CD4-positive, alpha-beta memory T cell (primary cell): ENCODE measurements around the gene METTL24. TPM values are rescaled to one million over a fixed set of nuclear protein-coding genes. Genes with fewer than 3 reads are reported as not detected.
"Not testable (repeated sequence)": the region's sequence is repeated elsewhere in the genome, so short reads cannot be mapped to it uniquely, and the experiment has no call there.

Experiments used
- CTCF ChIA-PET: fragments of 350-600 bp; sonication (Branson Sonifier 250); formaldehyde crosslinking; loops from one replicate; lab custom pipeline; 2021; ENCODE audit warnings: inconsistent platforms; ENCODE audit not compliant: partially characterized antibody; lab: Charles Lee
- POLR2A ChIA-PET: fragments of 350-600 bp; sonication (Branson Sonifier 250); formaldehyde crosslinking; loops from one replicate; lab custom pipeline; 2021; ENCODE audit not compliant: partially characterized antibody; lab: Charles Lee
- DNase-seq, 5 donors: peaks; one replicate each; pipeline versions ENCODE4 v3.0.0 to v3.0.0-alpha.2; 2020 to 2022; ENCODE audit warnings: mixed read lengths in 1 of 5
- H3K27ac ChIP-seq: one replicate; pipeline ENCODE4 v1.7.0; 2013; ENCODE audit warnings: low read depth, low read length
- H3K27me3 ChIP-seq: 2 replicates; pipeline ENCODE4 v1.7.0; 2013; ENCODE audit warnings: mild to moderate bottlenecking, low read length, moderate library complexity; ENCODE audit not compliant: insufficient read depth
- H3K36me3 ChIP-seq: 2 replicates; pipeline ENCODE4 v1.7.0; 2013; ENCODE audit warnings: mild to moderate bottlenecking, low read length, moderate library complexity; ENCODE audit not compliant: insufficient read depth
- H3K4me1 ChIP-seq: 2 replicates; pipeline ENCODE4 v1.7.0; 2013; ENCODE audit warnings: mild to moderate bottlenecking, low read length, moderate library complexity; ENCODE audit not compliant: insufficient read depth
- H3K4me3 ChIP-seq, 2 donors: one replicate each; pipeline ENCODE4 v1.7.0; 2013; ENCODE audit warnings: low read length in 2 of 2, mild to moderate bottlenecking in 1 of 2
- H3K9me3 ChIP-seq, 2 donors: one replicate each; pipeline ENCODE4 v1.7.0; 2013; ENCODE audit warnings: low read length in 2 of 2, control low read depth in 1 of 2; ENCODE audit not compliant: control insufficient read depth in 1 of 2
- H3K27ac Mint-ChIP-seq, 7 donors: one replicate each; pipeline ENCODE4 v1.8.0; 2020 to 2021; ENCODE audit warnings: mixed read lengths in 7 of 7, mild to moderate bottlenecking in 6 of 7, inconsistent platforms in 3 of 7, moderate library complexity in 3 of 7
- H3K27me3 Mint-ChIP-seq, 2 donors: one replicate each; pipeline ENCODE4 v1.8.0; 2020 to 2021; ENCODE audit warnings: mixed read lengths in 2 of 2
- H3K36me3 Mint-ChIP-seq, 2 donors: one replicate each; pipeline ENCODE4 v1.8.0; 2020 to 2021; ENCODE audit warnings: mixed read lengths in 2 of 2, inconsistent platforms in 1 of 2, mild to moderate bottlenecking in 1 of 2
- H3K4me1 Mint-ChIP-seq, 4 donors: one replicate each; pipeline ENCODE4 v1.8.0; 2020 to 2021; ENCODE audit warnings: mixed read lengths in 4 of 4, mild to moderate bottlenecking in 1 of 4
- H3K4me3 Mint-ChIP-seq, 8 donors: one replicate each; pipeline ENCODE4 v1.8.0; 2020 to 2021; ENCODE audit warnings: mixed read lengths in 8 of 8, mild to moderate bottlenecking in 7 of 8, moderate library complexity in 6 of 8, inconsistent platforms in 3 of 8
- H3K9me3 Mint-ChIP-seq, 8 donors: one replicate each; pipeline ENCODE4 v1.8.0; 2020 to 2021; ENCODE audit warnings: mixed read lengths in 8 of 8, mild to moderate bottlenecking in 5 of 8, inconsistent platforms in 3 of 8, moderate library complexity in 1 of 8
- intact Hi-C: fragments of 100-400 bp; cut with micrococcal nuclease; formaldehyde crosslinking; loops from one replicate; pipeline ENCODE4 v1.15.1; 2023
- polyA plus RNA-seq, 2 donors: library from polyadenylated mRNA; unstranded; fragments of 300-500 nt; fragmentation: Illumina TruSeq; gene quantifications; one replicate each; pipeline ENCODE4 v1.2.3, GENCODE V29; 2021
- total RNA-seq, 2 experiments: library from RNA; stranded (reverse); gene quantifications; one replicate each; pipeline ENCODE4 v1.2.3, GENCODE V29; 2021

METTL24 gene
- total and polyA plus RNA-seq, 4 experiments from 2014 or later = 0.29 to 0.69 (median 0.39) TPM; not detected in 1

- ChIA-PET POLR2A (no interaction called here), CTCF (interaction anchor here (0.9 to 1.3 kb wide), 3 partner anchors 11 to 37 kb away, joined by 3 read pairs; no protein-coding TSS in a partner anchor)
- intact Hi-C loops = no loop called here
- Mint-ChIP-seq H3K9me3 (peaks cover 0 to 8% (median 0%) of the 10 kb centered on the region in 8 donors), H3K36me3 (no peaks in the 10 kb centered on the region), H3K27ac (no peak overlapping the region), H3K4me1 (peaks cover 7 to 13% (median 10%) of the 10 kb centered on the region in 4 donors), H3K4me3 (no peak overlapping the region), H3K27me3 (peaks cover 34 to 44% of the 10 kb centered on the region in 2 donors)
- DNase-seq = no peak
- H3K27me3 ChIP-seq = peaks cover 7% of the 10 kb centered on the region
- no peaks in the 10 kb centered on the region for H3K4me1 ChIP-seq
- no peak overlapping the region for H3K4me3 ChIP-seq
- H3K36me3 ChIP-seq = no peaks in the 10 kb centered on the region
- no peak overlapping the region for H3K27ac ChIP-seq
- H3K9me3 ChIP-seq = no peaks in the 10 kb centered on the region
These were observed 3.1 kb downstream of the METTL24 start for GRCh38 chr6:110355022-110355421.

- ChIA-PET CTCF (interaction anchor here (0.9 to 1.3 kb wide), 3 partner anchors 11 to 38 kb away, joined by 3 read pairs; no protein-coding TSS in a partner anchor), POLR2A (no interaction called here)
- peaks cover 6% of the 10 kb centered on the region for H3K27me3 ChIP-seq
- H3K4me3 ChIP-seq = no peak overlapping the region
- Mint-ChIP-seq H3K4me3 (no peak overlapping the region), H3K4me1 (peaks cover 7 to 13% (median 10%) of the 10 kb centered on the region in 4 donors), H3K27ac (no peak overlapping the region), H3K27me3 (peaks cover 31 to 41% of the 10 kb centered on the region in 2 donors), H3K9me3 (peaks cover 0 to 8% (median 0%) of the 10 kb centered on the region in 8 donors), H3K36me3 (no peaks in the 10 kb centered on the region)
- intact Hi-C loops = no loop called here
- no peak for DNase-seq
- H3K36me3 ChIP-seq = no peaks in the 10 kb centered on the region
- H3K9me3 ChIP-seq = no peaks in the 10 kb centered on the region
- H3K27ac ChIP-seq = no peak overlapping the region
- H3K4me1 ChIP-seq = no peaks in the 10 kb centered on the region
These were observed 4.0 kb downstream of the METTL24 start for GRCh38 chr6:110354153-110354552.

GRCh38 chr6:110353457-110354001, 4.6 kb downstream of the METTL24 start:
- intact Hi-C loops = no loop called here
- Mint-ChIP-seq H3K27me3 (peaks cover 24 to 37% of the 10 kb centered on the region in 2 donors), H3K27ac (no peak overlapping the region), H3K4me3 (peak overlapping the region in 1 of 8 donors; percentile 5), H3K36me3 (no peaks in the 10 kb centered on the region), H3K4me1 (peaks cover 7 to 13% (median 10%) of the 10 kb centered on the region in 4 donors), H3K9me3 (peaks cover 0 to 4% (median 0%) of the 10 kb centered on the region in 8 donors)
- CTCF ChIA-PET = no interaction called here
- POLR2A ChIA-PET = no interaction called here
- Histone ChIP-seq H3K4me1 (no peaks in the 10 kb centered on the region), H3K9me3 (no peaks in the 10 kb centered on the region), H3K27ac (no peak overlapping the region), H3K4me3 (no peak overlapping the region), H3K27me3 (peaks cover 6% of the 10 kb centered on the region), H3K36me3 (no peaks in the 10 kb centered on the region)
- DNase-seq = no peak

- Histone ChIP-seq H3K36me3 (no peaks in the 10 kb centered on the region), H3K27ac (no peak overlapping the region), H3K27me3 (peaks cover 6% of the 10 kb centered on the region), H3K9me3 (no peaks in the 10 kb centered on the region), H3K4me1 (no peaks in the 10 kb centered on the region), H3K4me3 (no peak overlapping the region)
- no peak for DNase-seq
- no peak overlapping the region for H3K4me3 Mint-ChIP-seq
- ChIA-PET POLR2A (no interaction called here), CTCF (no interaction called here)
- peaks cover 7 to 13% (median 10%) of the 10 kb centered on the region in 4 donors for H3K4me1 Mint-ChIP-seq
- no peak overlapping the region for H3K27ac Mint-ChIP-seq
- H3K36me3 Mint-ChIP-seq = no peaks in the 10 kb centered on the region
- peaks cover 23 to 36% of the 10 kb centered on the region in 2 donors for H3K27me3 Mint-ChIP-seq
- H3K9me3 Mint-ChIP-seq = peaks cover 0 to 4% (median 0%) of the 10 kb centered on the region in 8 donors
- intact Hi-C loops = no loop called here
These were observed 5.4 kb downstream of the METTL24 start for GRCh38 chr6:110352563-110353262.

- H3K4me1 Mint-ChIP-seq = peaks cover 5 to 6% (median 5%) of the 10 kb centered on the region in 4 donors
- CTCF ChIA-PET = no interaction called here
These were observed 6.2 kb downstream of the METTL24 start for GRCh38 chr6:110351986-110352385.

GRCh38 chr6:110351546-110351945, 6.6 kb downstream of the METTL24 start:
- Mint-ChIP-seq H3K4me1 (peaks cover under 1 to 3% (median 2%) of the 10 kb centered on the region in 4 donors), H3K36me3 (no peaks in the 10 kb centered on the region), H3K27ac (no peak overlapping the region), H3K9me3 (peaks cover 0 to 1% (median 0%) of the 10 kb centered on the region in 8 donors), H3K27me3 (peaks cover 12 to 25% of the 10 kb centered on the region in 2 donors), H3K4me3 (no peak overlapping the region)
- H3K36me3 ChIP-seq = no peaks in the 10 kb centered on the region
- H3K9me3 ChIP-seq = no peaks in the 10 kb centered on the region
- ChIA-PET CTCF (no interaction called here), POLR2A (no interaction called here)
- intact Hi-C loops = no loop called here
- H3K27me3 ChIP-seq = no peaks in the 10 kb centered on the region
- no peak overlapping the region for H3K4me3 ChIP-seq
- no peak for DNase-seq
- H3K4me1 ChIP-seq = no peaks in the 10 kb centered on the region
- H3K27ac ChIP-seq = no peak overlapping the region

More at GRCh38 chr6:110351986-110352385, 6.2 kb downstream of the METTL24 start:
- no peak for DNase-seq
- Mint-ChIP-seq H3K4me3 (no peak overlapping the region), H3K9me3 (peaks cover 0 to 4% (median 0%) of the 10 kb centered on the region in 8 donors), H3K36me3 (no peaks in the 10 kb centered on the region), H3K27ac (no peak overlapping the region), H3K27me3 (peaks cover 17 to 29% of the 10 kb centered on the region in 2 donors)
- Histone ChIP-seq H3K36me3 (no peaks in the 10 kb centered on the region), H3K4me3 (no peak overlapping the region), H3K4me1 (no peaks in the 10 kb centered on the region), H3K9me3 (no peaks in the 10 kb centered on the region), H3K27me3 (no peaks in the 10 kb centered on the region), H3K27ac (no peak overlapping the region)
- POLR2A ChIA-PET = no interaction called here
- intact Hi-C loops = no loop called here

- H3K36me3 ChIP-seq, DNase-seq, POLR2A ChIA-PET, H3K9me3 Mint-ChIP-seq, intact Hi-C loops, H3K27ac Mint-ChIP-seq, H3K4me1 ChIP-seq, H3K36me3 Mint-ChIP-seq, H3K9me3 ChIP-seq, H3K4me3 ChIP-seq, H3K4me1 Mint-ChIP-seq, H3K27me3 ChIP-seq, H3K27ac ChIP-seq, H3K4me3 Mint-ChIP-seq, CTCF ChIA-PET: not testable (repeated sequence)
- H3K27me3 Mint-ChIP-seq = peaks cover 6 to 16% of the 10 kb centered on the region in 2 donors
These were observed 7.6 kb downstream of the METTL24 start for GRCh38 chr6:110350593-110350992.
